Esophagus muscularis mucosa (tissue), 4 donors: ENCODE data around the gene PTPRN.

ENCODE experiments used
- CTCF ChIP-seq, 3 experiments: fragments of 200-600 bp in 2 of 3; fragments of 450-650 bp in 1 of 3; sonication (generic) in 2 of 3; IDR thresholded peaks; one replicate each; pipeline ENCODE4 v1.5.1; 2017 to 2019; ENCODE audit warnings: antibody characterized with exemption in 3 of 3, mild to moderate bottlenecking in 2 of 3, moderate library complexity in 1 of 3
- EP300 ChIP-seq: sonication (generic); formaldehyde crosslinking; IDR thresholded peaks from one replicate; pipeline ENCODE4 v1.6.1; 2017; ENCODE audit warnings: antibody characterized with exemption
- POLR2A ChIP-seq: fragments of 450-650 bp; IDR thresholded peaks from one replicate; pipeline ENCODE4 v1.6.1; 2017; ENCODE audit warnings: antibody characterized with exemption, moderate library complexity, mild to moderate bottlenecking, low read depth
- POLR2AphosphoS5 ChIP-seq, 2 donors: sonication (generic); formaldehyde crosslinking; IDR thresholded peaks; one replicate each; pipeline ENCODE4 v1.6.1; 2017; ENCODE audit warnings: antibody characterized with exemption in 2 of 2

GRCh38 chr2:219266232-219266631 is 43.0 kb downstream of the PTPRN start:
- TF ChIP-seq CTCF (IDR thresholded peaks at IDR 0.05) (no peak), POLR2A (no peak), EP300 (no peak), POLR2AphosphoS5 (IDR thresholded peaks at IDR 0.05) (no peak)
